A549 treated with Hydrocortisone at 1 μM for 4 hours (cell line): ENCODE data around the gene THEMIS2. TPM values are rescaled to one million over a fixed set of nuclear protein-coding genes. Genes with fewer than 3 reads are reported as not detected.

Experiments
- total RNA-seq: library from RNA; stranded (reverse); fragments of 200-300 nt; extraction: Qiagen RNA extraction; gene quantifications from 5 replicates; pipeline ENCODE4 v1.2.3, GENCODE V29; 2022

Gene THEMIS2
- 0.70 to 0.97 TPM (median 0.85 TPM) in 5 replicates for total RNA-seq

DNA sequence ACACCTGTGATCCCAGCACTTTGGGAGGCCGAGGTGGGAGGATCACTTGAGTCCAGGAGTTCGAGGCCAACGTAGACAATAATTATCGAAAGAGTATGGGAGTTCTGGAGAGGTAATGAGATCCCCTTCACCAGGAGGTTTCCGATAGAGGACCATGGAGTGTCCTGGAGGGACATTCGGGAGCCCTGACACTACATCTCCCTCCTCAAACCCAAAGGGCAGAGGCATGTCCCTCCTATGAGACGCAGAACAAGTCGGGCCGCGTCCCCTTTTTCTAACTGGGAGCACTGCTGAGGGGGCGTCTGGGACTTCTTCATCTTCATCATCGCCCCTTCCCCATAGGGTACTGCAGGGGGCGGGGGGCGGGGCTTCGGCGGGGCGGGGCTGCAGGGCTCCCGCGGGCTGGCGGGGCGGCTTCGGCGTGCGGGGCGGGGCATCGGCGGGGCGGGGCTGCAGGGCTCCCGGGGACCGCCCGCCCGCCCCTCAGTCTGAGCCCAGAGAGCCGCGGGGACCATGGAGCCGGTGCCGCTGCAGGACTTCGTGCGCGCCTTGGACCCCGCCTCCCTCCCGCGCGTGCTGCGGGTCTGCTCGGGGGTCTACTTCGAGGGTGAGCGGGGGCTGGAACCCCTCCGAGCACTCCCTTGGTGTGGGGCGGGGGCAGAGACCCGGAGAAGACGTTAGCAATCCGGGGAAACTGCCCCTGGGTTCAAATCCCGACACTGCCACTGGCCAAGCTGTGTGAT lies at the start of gene THEMIS2:
THEMIS2 (plus strand) TSS at position 486 of the 743 bp plus-strand sequence; CDS start at position 514, 28 bp downstream.

GRCh38 chr1:27830621-27831440 lies 41.5 kb upstream of the THEMIS2 start, which contains the start of gene PPP1R8:
Gene PPP1R8 (plus strand): TSS chr1:27830782. CDS start chr1:27830836, 54 bp downstream.

DNA sequence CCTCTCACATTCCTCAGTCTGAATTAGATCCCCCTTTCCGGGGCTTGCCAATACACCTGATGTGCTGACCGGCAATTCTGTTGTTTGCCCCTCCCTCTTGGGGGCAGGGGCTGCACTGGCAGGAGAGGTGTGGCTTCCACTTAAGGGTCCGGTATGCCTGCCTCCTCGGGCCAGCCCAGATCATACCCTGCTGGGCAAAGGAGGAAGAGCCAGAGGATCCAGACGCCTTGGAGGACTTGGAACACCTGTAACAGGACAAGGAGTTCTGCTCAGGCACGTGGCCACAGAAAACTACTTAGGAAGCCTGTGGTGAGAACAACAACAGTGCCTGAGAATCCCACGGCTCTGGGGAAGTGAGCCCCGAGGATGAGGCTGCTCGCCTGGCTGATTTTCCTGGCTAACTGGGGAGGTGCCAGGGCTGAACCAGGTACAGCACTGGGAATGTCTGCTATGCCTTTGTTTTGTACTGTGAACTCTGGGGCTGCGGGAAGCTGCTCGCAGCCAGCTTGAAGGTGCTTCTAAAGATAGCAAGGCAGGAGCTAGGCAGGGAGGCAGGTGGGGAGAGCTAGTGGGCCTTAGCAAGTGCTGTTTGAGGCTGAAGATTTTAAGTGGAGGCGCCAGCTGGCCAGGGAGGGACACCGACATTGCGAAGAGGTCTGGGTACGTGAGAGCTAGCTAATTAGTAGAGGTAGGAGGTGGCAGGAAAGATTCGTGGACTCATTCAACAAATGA lies 62.6 kb downstream of the THEMIS2 start, which contains the start of gene SMPDL3B:
SMPDL3B (plus strand) TSS at position 183 of the 732 bp plus-strand sequence; CDS start at position 367, 184 bp downstream.

Other genes starting within 250 kb of the THEMIS2 start
- 0.06 to 0.09 TPM (median 0.07 TPM) in 3 of 5 replicates, not detected in the others for gene FGR, start 237.4 kb upstream of the THEMIS2 start, total RNA-seq
- 8.4 to 14.3 TPM (median 11.7 TPM) in 5 replicates for gene IFI6, start 200.4 kb upstream of the THEMIS2 start, total RNA-seq
- 5.3 to 8.2 TPM (median 6.9 TPM) in 5 replicates for gene FAM76A, start 146.6 kb upstream of the THEMIS2 start, total RNA-seq
- 8.1 to 9.7 TPM (median 9.6 TPM) in 5 replicates for gene STX12, start 99.3 kb upstream of the THEMIS2 start, total RNA-seq
- 37.4 to 43.6 TPM (median 37.6 TPM) in 5 replicates for gene PPP1R8, start 41.8 kb upstream of the THEMIS2 start, total RNA-seq
- 33.9 to 39.7 TPM (median 37.1 TPM) in 5 replicates for gene RPA2, start 42.0 kb downstream of the THEMIS2 start, total RNA-seq
- 1.3 to 1.6 TPM (median 1.4 TPM) in 5 replicates for gene SMPDL3B, start 62.5 kb downstream of the THEMIS2 start, total RNA-seq
- 4.6 to 6.0 TPM (median 4.9 TPM) in 5 replicates for gene XKR8, start 87.4 kb downstream of the THEMIS2 start, total RNA-seq
- 4.3 to 6.7 TPM (median 5.6 TPM) in 5 replicates for gene EYA3, start 216.1 kb downstream of the THEMIS2 start, total RNA-seq